DMS153 treated with DMSO at 0.1 percent for 48 hours (cell line): ENCODE data around the gene COX6B2.
"Not testable (repeated sequence)": the region's sequence is repeated elsewhere in the genome, so short reads cannot be mapped to it uniquely, and the experiment has no call there.

Source experiments
- DNase-seq: peaks from one replicate; lab custom pipeline; 2025; ENCODE audit not compliant: unreplicated experiment; lab: John Stamatoyannopoulos, UW

COX6B2 gene

GRCh38 chr19:55345101-55345817 lies 9.3 kb downstream of the COX6B2 start:
- DNase-seq, result no peak

GRCh38 chr19:55344444-55344843 lies 10.1 kb downstream of the COX6B2 start:
- no peak for DNase-seq

GRCh38 chr19:55341595-55342531 lies 12.7 kb downstream of the COX6B2 start:
- DNase-seq, result no peak

- DNase-seq, result no peak
Observed at GRCh38 chr19:55341171-55341588, 13.3 kb downstream of the COX6B2 start.

GRCh38 chr19:55340784-55341147 lies 13.8 kb downstream of the COX6B2 start:
- no peak for DNase-seq

- DNase-seq, result no peak
Observed at GRCh38 chr19:55339889-55340783, 14.4 kb downstream of the COX6B2 start.

GRCh38 chr19:55339105-55339888 lies 15.2 kb downstream of the COX6B2 start, which contains the start of gene KMT5C:
KMT5C (plus strand) TSS chr19:55339876; CDS start chr19:55341937, 2,061 bp downstream.
- DNase-seq, result peak; percentile 100

- DNase-seq, result no peak
Observed at GRCh38 chr19:55336101-55336500, 18.4 kb downstream of the COX6B2 start.

- no peak for DNase-seq
Observed at GRCh38 chr19:55333870-55334269, 20.6 kb downstream of the COX6B2 start.

GRCh38 chr19:55329791-55330190 lies 24.7 kb downstream of the COX6B2 start:
- not testable (repeated sequence) for DNase-seq

GRCh38 chr19:55328774-55329318 lies 25.7 kb downstream of the COX6B2 start:
- not testable (repeated sequence) for DNase-seq

- no peak for DNase-seq
Observed at GRCh38 chr19:55325172-55325571, 29.3 kb downstream of the COX6B2 start, which contains the start of gene TMEM150B. TMEM150B (minus strand) TSS chr19:55325341; CDS start chr19:55321036, 4,305 bp downstream.

- no peak for DNase-seq
Observed at GRCh38 chr19:55324662-55325061, 29.9 kb downstream of the COX6B2 start.

- DNase-seq, result no peak
Observed at GRCh38 chr19:55322204-55322885, 32.2 kb downstream of the COX6B2 start.

- no peak for DNase-seq
Observed at GRCh38 chr19:55321466-55322137, 32.9 kb downstream of the COX6B2 start.

GRCh38 chr19:55320844-55321419 lies 33.6 kb downstream of the COX6B2 start:
- DNase-seq, result no peak

GRCh38 chr19:55319785-55320184 lies 34.7 kb downstream of the COX6B2 start:
- no peak for DNase-seq

GRCh38 chr19:55316646-55317045 lies 37.9 kb downstream of the COX6B2 start:
- no peak for DNase-seq
